NCI-H226 (cell line): ENCODE results near the gene PLG.
"Not testable (repeated sequence)": the region's sequence is repeated elsewhere in the genome, so short reads cannot be mapped to it uniquely, and the experiment has no call there.

Experiments used
- DNase-seq: peaks from one replicate; pipeline ENCODE4 v3.0.0-alpha.2; 2015

The PLG gene

DNA sequence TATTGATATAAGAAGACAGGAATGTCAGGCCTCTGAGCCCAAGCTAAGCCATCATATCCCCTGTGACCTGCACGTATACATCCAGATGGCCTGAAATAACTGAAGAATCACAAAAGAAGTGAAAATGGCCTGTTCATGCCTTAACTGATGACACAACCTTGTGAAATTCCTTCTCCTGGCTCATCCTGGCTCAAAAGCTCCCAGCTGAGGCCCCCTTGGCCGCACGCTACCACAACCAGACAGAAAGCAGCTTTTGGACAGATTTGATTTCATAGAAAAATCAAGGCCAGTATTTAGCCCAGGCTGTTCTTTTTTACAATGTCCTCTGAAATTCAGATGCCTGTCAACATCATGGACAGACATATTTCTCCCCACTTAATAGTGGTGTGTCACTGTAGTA lies 78.6 kb downstream of the PLG start:
- not testable (repeated sequence) for DNase-seq

GRCh38 chr6:160781298-160781697 lies 79.3 kb downstream of the PLG start:
- DNase-seq = no peak

GRCh38 chr6:160782228-160782627 lies 80.2 kb downstream of the PLG start:
- DNase-seq = no peak

DNA sequence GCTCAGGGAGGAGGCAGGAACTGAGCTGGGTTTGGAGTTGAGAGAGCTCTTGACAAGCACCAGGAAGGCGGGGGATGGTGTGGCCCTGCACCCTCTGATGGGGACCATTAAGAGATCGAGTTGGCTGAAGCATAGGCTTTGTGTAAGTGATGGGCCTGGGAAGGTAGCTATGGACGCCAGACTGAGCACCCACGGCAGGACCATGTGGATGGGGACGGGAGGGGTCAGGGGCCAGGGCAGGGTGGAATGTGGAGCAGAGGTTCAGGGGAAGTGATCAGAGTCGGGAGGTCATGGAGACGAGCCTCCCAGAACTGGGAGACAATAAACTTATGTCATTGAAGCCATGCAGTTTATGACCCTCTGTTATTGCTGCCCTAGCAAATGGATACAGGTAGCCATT lies 81.7 kb downstream of the PLG start:
- DNase-seq = no peak

- DNase-seq = not testable (repeated sequence)
Observed at GRCh38 chr6:160788126-160788525, 86.1 kb downstream of the PLG start.

- DNase-seq = no peak
Observed at GRCh38 chr6:160788806-160789205, 86.8 kb downstream of the PLG start.

DNA sequence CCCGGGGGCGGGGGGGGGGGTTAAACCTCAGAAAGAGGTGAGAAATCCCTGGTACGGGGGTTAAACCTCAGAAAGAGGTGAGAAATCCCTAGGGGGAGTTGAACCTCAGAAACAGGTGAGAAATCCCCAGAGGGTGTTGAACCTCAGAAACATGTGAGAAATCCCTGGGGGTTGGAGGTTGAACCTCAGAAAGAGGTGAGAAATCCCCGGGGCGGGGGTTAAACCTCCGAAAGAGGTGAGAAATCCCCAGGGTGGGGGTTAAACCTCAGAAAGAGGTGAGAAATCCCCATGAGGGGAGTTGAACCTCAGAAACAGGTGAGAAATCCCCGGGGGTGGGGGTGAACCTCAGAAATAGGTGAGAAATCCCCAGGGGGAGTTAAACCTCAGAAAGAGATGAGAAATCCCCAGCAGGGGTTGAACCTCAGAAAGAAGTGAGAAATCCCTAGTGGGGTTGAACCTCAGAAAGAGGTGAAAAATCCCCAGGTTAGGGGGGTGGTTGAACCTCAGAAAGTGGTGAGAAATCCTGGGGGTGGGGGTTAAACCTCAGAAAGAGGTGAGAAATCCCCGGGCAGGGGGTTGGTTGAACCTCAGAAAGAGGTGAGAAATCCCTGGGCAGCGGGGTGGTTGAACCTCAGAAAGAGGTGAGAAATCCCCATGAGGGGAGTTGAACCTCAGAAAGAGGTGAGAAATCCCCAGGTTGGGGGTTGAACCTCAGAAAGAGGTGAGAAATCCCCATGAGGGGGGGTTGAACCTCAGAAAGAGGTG lies 87.4 kb downstream of the PLG start:
- no peak for DNase-seq

DNA sequence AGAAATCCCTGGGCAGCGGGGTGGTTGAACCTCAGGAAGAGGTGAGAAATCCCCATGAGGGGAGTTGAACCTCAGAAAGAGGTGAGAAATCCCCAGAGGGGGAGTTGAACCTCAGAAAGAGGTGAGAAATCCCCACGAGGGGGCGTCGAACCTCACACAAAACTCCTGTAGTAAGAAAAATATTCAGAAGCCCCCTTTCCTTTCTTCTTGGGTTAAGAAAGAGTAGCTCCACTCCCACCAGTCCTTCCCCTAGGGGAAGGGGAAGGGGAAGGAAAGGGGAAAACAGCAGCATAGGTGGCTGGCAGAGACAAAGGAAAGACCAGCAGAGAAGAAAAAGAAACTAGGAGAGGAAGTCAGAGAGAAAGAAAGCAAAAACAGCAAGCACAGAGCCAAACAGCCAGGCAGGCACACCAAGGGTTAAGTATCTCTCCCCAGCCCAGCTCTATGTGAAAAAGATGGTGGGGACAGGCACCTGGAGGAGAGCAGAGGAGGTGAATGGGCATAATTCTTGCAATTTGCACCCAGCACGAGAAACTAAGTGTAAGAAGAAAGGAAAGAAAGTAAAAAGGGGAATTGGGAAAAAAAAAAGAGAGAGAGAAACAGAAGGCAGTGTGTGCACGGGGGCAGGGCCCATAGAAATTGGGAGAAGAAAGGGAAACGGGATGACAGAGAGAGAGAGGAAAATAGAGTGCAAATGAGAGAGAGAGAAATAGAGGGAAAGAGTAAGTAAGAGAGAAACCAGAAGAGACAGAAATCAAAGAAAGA lies 88.2 kb downstream of the PLG start:
- DNase-seq = no peak

GRCh38 chr6:160791459-160791858 lies 89.4 kb downstream of the PLG start:
- no peak for DNase-seq

DNA sequence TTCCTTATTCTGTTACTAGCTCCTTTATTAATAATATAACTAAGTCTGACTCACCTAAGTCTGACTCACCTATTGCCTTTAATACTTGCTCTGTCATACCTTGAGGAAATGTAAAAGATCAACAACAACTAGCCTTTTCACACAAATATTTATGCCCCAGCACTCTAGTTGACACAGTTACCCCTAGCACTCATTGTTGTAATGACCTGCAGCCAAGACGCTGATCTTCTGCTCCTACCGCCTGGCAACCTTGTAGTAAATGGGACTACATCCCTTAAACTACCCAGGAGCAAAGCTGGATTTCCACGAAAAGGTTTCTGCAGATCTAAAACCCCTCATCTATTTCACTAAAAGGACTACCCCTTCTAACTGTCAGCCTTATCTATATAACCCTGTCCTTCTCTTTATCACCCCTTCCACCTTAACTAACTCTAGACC lies 90.0 kb downstream of the PLG start:
- no peak for DNase-seq

GRCh38 chr6:160792708-160793107 lies 90.7 kb downstream of the PLG start:
- no peak for DNase-seq

DNA sequence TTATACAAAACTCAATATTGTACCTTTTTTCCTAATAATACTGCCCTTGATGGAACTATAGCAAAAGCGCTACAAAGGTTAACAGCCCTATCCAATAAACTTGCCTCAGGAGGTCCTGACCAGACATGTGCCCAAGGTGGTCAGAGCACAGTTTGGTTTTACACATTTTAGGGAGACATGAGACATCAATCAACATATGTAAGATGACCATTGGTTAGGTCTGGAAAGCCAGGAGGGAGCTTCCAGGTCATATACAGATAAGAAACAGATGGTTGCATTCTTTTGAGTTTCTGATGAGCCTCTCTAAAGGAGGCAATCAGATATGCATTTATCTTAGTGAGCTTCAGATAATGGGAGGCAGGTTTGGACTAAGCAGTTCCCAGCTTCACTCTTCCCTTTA lies 91.6 kb downstream of the PLG start:
- DNase-seq = no peak

DNA sequence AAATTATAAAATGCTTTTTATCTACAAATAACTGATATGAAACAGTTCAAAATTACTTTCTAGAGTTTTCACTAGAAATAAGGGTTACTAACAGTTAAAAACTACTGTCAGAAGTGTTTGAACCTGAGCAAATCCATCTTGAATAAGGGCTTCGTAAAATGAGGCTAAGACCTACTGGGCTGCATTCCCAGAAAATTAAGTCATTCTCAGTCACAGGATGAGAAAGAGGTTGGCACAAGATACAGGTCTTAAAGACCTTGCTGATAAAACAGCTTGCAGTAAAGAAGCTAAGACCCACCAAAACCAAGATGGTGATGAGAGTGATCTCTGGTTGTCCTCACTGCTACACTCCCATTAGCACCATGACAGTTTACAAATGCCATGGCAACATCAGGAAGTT lies 93.7 kb downstream of the PLG start:
- no peak for DNase-seq

- DNase-seq = no peak
Observed at GRCh38 chr6:160798625-160799024, 96.6 kb downstream of the PLG start.

DNA sequence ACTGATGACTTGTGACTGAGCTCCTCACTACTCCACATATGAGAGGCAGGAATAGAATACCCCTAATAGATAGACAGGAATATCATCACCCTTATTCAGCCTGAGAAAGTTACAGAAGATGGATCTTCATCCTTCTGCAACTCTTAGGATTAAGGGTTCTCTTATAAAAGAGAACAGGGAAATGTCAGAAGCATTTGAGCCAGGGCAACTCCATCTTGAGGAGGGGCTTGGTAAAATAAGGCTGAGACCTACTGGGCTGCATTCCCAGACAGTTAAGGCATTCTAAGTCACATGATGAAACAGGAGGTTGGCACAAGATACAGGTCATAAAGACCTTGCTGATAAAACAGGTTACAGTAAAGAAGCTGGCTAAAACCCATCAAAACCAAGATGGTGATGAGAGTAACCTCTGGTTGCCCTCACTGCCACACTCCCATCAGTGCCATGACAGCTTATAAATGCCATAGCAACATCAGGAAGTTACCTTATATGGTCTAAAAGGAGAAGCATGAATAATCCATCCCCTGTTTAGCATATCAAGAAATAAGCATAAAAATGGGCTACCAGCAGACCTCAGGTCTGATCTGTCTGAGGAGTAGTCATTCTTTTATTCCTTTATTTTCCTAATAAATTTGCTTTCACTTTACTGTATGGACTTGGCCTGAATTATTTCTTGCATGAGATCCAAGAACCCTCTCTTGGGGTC lies 97.9 kb downstream of the PLG start:
- DNase-seq = no peak

DNA sequence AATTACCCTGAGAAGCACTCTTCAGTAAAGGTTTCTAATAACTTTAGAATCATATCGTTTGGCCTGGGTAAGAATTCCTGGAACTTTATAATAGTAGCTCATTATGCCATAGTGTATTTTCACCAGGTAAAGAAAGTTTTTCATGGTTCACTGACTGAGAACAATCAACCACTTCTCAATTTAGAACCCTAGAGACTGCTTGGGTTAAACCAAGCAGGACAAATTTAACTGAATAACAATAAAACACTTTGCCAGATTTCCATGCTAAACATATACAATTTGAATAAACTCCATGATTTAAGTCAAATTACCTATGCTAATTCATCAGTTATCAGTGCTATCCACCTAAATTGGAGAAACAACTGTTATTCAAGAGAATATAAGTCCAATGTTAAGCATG lies 99.4 kb downstream of the PLG start:
- DNase-seq = no peak

DNA sequence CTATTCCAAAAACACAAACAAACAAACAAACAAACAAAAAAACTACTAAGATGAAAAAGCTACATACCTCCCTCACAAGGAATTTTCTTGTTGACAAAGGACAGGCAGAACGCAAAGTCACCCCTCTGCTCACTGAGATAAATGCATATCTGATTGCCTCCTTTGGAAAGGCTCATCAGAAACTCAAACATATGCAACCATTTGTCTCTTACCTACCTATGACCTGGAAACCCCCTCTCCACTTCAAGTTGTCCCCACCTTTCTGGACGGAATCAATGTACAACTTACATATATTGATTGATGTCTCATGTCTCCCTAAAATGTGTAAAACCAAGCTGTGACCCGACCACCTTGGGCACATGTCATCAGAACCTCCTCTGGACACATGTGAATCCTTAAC lies 100.0 kb downstream of the PLG start:
- DNase-seq = not testable (repeated sequence)
